ENCODE results near the gene TPTE2.

GRCh38 chr13:19607523-19608078 lies 46.3 kb upstream of the TPTE2 start:
- TF ChIP-seq, protein P1, sequence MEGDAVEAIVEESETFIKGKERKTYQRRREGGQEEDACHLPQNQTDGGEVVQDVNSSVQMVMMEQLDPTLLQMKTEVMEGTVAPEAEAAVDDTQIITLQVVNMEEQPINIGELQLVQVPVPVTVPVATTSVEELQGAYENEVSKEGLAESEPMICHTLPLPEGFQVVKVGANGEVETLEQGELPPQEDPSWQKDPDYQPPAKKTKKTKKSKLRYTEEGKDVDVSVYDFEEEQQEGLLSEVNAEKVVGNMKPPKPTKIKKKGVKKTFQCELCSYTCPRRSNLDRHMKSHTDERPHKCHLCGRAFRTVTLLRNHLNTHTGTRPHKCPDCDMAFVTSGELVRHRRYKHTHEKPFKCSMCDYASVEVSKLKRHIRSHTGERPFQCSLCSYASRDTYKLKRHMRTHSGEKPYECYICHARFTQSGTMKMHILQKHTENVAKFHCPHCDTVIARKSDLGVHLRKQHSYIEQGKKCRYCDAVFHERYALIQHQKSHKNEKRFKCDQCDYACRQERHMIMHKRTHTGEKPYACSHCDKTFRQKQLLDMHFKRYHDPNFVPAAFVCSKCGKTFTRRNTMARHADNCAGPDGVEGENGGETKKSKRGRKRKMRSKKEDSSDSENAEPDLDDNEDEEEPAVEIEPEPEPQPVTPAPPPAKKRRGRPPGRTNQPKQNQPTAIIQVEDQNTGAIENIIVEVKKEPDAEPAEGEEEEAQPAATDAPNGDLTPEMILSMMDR (IDR thresholded peaks at IDR 0.05) = no peak
- TF ChIP-seq POLR2A (IDR thresholded peaks at IDR 0.05) = no peak
- no peak for TF ChIP-seq POLR2AphosphoS5 (IDR thresholded peaks at IDR 0.05)
- TF ChIP-seq EP300 (IDR thresholded peaks at IDR 0.05; ENCODE audit: low read depth) = no peak
